ENCODE results near the gene MAP4K4. TPM values are rescaled to one million over a fixed set of nuclear protein-coding genes. Genes with fewer than 3 reads are reported as not detected.
A peak's percentile ranks its signal among the peaks of the same experiment; 100 is the strongest.

The MAP4K4 gene
- 10 to 100 TPM; 76.1 to 80.5 (median 78.5) TPM for polyA plus RNA-seq (ENCODE audit: insufficient read length in 3 of 3)
- long read RNA-seq, donor 1, partial matches to known transcripts: 7 of 7 reads
- long read RNA-seq, donor 1, other reads (novel, unspliced or antisense): 0 of 7 reads
- long read RNA-seq, donor 2, partial matches to known transcripts: 26 of 26 reads
- long read RNA-seq, donor 2, other reads (novel, unspliced or antisense): 0 of 26 reads
- long read RNA-seq, donor 3, partial matches to known transcripts: 13 of 13 reads
- long read RNA-seq, donor 3, other reads (novel, unspliced or antisense): 0 of 13 reads
- long read RNA-seq, donor 4, partial matches to known transcripts: 20 of 20 reads
- long read RNA-seq, donor 4, other reads (novel, unspliced or antisense): 0 of 20 reads
- long read RNA-seq, donor 5, partial matches to known transcripts: 19 of 19 reads
- long read RNA-seq, donor 5, other reads (novel, unspliced or antisense): 0 of 19 reads
- long read RNA-seq, donor 6, partial matches to known transcripts: 47 of 47 reads
- long read RNA-seq, donor 6, other reads (novel, unspliced or antisense): 0 of 47 reads
- long read RNA-seq, donor 7, partial matches to known transcripts: 28 of 28 reads
- long read RNA-seq, donor 7, other reads (novel, unspliced or antisense): 0 of 28 reads
- long read RNA-seq, donor 8, partial matches to known transcripts: 27 of 29 reads
- long read RNA-seq, donor 8, other reads (novel, unspliced or antisense): 0 of 29 reads
- long read RNA-seq, donor 9, partial matches to known transcripts: 33 of 33 reads
- long read RNA-seq, donor 9, other reads (novel, unspliced or antisense): 0 of 33 reads
- long read RNA-seq, donor 10, partial matches to known transcripts: 45 of 45 reads
- long read RNA-seq, donor 10, other reads (novel, unspliced or antisense): 0 of 45 reads
- long read RNA-seq, donor 11, partial matches to known transcripts: 15 of 15 reads
- long read RNA-seq, donor 11, other reads (novel, unspliced or antisense): 0 of 15 reads
- long read RNA-seq, donor 12, partial matches to known transcripts: 55 of 56 reads
- long read RNA-seq, donor 12, other reads (novel, unspliced or antisense): 0 of 56 reads
- long read RNA-seq, donor 13: 0 reads
- long read RNA-seq, donor 14: 0 reads
- long read RNA-seq, donor 15, partial matches to known transcripts: 25 of 26 reads
- long read RNA-seq, donor 15, other reads (novel, unspliced or antisense): 0 of 26 reads
- long read RNA-seq, donor 16, full-length matches to known transcripts: 1 of 43 reads
- long read RNA-seq, donor 16, partial matches to known transcripts: 42 of 43 reads
- long read RNA-seq, donor 16, other reads (novel, unspliced or antisense): 0 of 43 reads

DNA sequence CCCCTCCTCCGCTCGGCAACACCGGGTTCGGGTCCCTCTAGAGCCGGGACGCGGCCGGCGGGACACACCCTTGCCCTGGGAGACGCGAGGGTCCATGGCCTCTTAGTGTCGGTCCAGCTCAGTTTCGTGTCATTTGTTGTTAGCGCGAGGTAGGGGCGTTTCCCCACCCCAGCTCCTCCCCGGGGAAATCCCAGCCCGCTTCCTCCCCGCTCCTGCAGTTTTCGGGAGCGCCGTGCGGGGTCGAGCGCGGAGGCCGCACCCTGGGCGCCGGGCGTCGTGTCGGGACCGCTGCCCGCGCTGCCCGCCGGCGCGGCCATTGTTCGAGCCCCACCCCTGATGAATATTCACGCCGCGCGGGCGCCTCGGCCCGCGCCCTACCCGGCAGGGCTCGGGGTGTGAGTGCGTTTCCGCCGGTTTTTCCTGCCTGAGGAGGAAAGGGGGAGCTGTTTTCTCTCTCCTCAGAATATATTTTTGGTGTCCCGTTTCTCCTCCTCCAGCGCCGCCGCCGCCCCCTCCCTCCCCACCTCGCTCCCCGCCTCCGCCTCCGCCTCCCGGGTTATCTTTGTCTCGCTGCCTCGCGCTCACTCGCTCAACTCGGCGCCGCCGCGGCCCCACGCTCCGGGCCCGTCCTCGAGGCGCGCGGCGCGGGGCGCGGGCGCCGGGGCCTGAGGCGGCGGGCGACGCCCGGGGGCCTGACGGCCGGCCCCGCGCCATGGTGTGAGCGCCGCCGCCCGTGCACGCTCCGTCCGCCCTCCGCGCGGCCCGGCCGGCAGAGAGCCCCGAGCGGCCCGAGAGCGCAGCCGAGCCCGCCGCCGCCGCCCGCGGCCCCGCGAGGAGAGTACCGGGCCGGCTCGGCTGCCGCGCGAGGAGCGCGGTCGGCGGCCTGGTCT lies at the start of gene MAP4K4:
MAP4K4 (plus strand) TSS at position 584 of the 890 bp plus-strand sequence. CDS start 374 bp downstream, outside the sequence.
- DNase-seq: peak; percentile 81

DNA sequence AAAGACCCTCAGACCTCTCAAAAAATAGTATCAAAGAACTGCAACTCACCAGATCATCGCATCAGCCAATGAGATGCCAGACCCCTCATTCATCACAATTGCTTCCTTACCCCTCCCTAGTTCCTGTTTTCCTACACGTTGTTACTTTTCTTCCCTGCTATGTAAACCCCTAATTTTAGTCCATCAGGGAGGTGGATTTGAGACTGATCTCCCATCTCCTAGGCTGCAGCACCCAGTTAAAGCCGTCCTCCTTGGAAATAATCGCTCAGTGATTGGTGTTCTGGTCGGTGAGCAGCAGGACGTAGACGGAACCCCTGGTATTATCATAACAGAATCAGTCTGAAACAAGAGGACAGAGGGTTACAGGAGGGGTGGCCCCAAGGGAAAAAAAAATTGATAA lies 44.0 kb upstream of the MAP4K4 start:
- DNase-seq: no peak

DNA sequence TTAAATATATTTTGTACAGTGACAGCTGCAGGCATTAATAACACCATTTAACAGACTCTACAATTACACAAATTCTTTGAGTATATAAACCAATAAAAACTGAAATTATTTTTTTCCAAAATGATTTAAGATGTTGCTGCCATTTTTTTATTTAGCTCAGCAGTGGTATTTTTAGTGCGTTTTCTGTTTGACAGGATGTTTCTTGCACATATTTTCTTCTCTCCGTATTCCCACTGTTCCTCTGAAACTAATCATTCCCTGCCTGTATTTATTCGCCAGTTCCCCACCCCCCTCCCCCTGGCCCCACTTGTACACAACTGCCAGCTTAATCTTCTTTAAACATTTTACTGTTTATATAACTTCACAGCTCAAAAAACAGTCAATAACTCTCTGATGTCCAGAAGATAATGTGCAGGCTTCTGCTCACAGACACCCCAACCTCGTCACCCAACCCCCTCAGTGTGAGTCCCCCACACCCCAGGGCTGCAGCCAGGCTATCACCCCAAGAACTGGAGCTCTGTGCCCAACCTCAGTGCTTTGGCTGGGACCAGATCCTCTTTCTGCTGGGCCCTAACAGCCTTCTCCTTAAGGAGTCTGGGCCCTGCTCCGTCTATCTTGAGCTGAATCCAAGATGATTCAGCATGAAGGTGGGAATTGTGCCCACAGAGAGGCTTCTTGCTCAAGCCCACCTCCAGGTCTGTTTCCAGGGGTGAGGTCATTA lies 41.6 kb upstream of the MAP4K4 start:
- no peak for DNase-seq

DNA sequence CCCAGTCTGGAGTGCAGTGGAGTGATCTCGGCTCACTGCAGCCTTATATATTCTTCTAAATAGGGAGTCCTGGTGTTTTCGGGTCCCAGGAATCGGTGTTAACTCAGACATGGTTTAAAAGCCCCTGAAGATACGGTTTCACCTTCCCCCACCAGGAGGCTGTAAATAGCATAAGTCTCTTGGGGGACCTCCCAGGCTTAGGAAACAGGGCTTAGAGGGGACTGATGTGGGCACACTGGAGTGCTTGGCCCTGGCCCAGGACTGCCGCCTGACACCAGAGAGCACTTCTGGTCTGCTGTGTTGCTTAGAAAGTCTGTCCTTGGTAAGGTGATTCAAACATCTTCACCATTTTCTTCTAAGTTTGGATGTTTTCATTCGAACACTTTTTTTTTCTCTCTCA lies 39.7 kb upstream of the MAP4K4 start:
- no peak for DNase-seq

DNA sequence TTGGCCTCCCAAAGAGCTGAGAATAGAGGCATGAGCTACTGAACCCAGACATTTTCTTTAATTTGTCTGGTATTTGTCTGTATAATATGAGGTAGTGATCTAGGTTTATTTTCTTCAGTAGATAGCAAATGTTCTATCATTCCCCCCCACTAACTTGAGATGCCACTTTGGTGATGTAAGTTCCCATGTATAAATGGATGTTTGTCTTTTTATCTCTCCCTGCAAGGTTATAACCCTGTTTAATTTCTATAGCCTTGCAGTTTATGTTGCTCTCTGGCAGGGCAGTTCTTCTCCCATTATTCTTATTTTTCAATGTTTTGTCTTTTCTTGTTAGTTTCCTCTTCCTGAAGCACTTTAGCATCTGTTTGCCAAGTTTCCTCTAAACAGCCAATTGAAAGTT lies 39.1 kb upstream of the MAP4K4 start:
- DNase-seq: no peak

DNA sequence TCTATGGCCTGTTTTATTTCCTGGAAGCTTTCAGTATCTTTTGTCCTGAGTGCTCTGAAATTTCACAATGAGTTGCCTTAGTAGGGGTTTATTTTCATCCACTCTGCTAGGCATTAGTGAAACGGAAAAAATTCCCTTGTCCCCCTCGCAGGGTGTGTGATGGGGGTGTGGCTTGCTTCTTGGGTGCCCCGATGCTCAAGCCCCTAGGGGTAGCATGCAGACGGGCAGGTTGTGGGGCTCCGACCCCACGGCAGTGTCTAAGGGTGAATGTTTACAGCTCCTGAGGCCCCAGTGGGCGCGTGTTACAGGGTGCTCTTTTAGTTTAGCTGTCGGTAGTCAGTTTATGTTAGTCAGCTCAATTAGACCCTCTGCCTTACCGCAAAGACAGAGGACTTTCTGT lies 32.2 kb upstream of the MAP4K4 start:
- DNase-seq: no peak

DNA sequence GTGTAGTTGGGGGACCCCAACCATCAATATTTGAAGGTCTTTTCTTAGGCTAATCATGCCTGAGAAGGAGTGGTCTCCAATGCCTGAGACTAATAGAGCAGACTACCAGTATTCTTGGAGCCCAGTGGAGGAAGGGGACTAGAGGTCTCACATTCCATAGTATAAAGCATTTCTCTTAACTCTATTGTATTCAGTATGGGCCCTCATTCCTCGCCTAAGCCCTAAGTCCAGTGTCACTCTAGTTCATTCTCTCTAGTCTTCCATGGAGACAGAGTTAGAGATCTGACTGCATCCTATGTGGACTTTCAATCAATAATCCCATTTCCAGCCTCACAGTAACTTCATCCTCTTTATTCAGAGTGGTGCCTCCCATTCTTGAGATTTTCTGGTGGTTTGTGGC lies 29.7 kb upstream of the MAP4K4 start:
- no peak for DNase-seq

DNA sequence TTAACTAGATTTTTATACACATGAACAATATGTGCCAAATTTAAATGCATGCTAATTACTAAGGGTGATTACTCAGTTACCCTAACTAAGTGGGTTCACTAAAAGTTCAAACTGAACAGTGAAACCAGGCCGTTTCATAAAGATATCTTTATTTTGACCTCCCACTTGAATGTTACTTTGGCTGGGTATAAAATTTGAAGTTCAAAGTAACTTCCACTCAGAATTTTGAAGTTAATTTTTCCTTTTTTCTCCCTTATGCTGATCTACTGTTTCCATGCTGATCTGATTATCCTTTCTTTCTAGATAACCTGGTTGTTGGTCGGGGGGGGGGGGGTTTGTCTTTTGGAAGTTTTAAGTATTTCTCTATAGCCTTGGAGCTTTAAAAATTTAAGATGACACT lies 25.5 kb upstream of the MAP4K4 start:
- no peak for DNase-seq

DNA sequence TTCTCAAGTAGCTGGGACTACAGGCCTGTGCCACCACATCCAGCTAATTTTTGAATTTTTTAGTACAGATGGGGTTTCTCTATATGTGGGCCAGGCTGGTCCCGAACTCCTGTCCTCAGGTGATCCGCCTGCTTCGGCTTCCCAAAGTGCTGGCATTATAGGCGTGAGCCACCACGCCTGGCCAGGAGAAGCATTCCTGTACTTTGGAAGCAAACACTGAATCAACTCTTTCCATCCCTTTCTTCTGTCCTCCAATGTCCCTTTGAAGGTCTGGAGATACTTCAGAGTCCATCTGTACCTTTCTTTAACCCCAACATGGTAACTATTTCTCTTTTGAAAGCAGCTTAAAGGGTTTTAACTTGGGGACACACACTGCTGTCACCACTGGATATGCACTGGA lies 23.6 kb upstream of the MAP4K4 start:
- no peak for DNase-seq

DNA sequence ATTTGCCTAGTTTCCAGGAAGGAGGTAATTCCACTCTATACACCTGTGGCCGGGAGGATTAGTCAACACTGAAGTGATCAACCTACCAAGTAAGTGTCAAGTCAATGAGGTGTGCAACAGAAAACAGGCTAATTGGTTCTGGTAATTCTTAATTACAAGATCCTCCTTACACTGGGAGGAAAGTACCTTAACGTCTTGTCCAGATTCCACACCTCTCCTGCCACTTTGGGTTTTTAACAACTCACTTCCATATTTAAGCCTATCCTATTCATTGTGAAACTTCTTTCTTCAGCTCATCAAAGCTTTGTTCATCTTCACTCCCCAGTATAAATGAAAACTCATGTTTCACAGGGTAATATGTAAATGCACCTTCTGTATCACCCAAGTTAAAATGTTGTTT lies 22.0 kb upstream of the MAP4K4 start:
- no peak for DNase-seq

DNA sequence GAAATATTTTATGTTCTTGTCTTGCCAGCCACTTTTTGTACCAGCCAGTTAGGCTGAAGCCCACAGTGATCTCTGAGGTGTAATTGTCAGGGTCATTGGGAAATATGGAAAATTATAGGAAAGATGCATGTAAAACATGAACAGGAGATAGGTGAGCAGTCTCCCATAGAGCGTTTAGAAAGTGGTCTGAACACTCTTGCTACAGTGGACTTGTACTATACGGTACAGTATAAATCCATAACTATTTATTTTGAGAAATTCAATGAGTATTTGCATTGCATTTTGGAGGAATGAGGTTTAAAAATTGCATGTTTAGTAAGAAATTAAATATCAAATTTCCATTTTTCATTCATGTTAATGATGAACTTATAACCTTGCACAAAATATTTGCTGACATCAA lies 20.8 kb upstream of the MAP4K4 start:
- no peak for DNase-seq

DNA sequence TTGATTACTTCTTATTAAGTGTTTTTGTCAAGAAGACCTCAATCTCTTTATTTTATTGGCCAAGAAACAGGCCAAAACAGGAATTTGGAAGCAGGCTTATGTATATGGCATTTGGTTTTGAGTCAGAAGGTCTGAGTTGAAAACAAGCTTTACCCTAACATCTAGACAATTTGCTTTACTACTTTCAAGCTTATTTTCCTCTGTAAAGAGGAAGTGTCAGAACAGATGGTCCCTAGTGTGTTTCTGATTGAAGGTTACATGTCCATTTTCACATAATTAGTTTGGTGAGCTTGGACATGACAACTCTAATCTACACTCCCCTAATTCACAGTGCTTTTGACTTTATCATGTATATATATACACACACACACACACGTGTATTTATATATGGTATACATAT lies 19.8 kb upstream of the MAP4K4 start:
- DNase-seq: no peak

DNA sequence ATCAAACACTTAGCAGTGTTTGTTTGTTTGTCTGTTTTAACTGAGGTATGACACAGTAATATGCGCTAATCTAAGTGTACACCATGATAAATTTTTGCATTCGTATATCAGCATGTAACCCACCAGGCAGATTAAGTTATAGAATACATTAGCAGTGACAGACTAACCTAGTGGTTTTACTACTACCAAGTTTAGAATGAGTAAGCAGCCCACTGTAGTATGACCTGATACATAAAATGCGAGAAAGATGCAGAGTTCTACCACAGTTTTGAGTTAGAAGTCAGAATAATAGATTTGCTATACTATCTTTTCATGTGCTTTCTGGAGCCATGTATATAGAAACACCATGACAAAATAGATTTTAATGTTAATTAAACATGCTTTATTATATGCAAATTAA lies 19.1 kb upstream of the MAP4K4 start:
- DNase-seq: no peak

DNA sequence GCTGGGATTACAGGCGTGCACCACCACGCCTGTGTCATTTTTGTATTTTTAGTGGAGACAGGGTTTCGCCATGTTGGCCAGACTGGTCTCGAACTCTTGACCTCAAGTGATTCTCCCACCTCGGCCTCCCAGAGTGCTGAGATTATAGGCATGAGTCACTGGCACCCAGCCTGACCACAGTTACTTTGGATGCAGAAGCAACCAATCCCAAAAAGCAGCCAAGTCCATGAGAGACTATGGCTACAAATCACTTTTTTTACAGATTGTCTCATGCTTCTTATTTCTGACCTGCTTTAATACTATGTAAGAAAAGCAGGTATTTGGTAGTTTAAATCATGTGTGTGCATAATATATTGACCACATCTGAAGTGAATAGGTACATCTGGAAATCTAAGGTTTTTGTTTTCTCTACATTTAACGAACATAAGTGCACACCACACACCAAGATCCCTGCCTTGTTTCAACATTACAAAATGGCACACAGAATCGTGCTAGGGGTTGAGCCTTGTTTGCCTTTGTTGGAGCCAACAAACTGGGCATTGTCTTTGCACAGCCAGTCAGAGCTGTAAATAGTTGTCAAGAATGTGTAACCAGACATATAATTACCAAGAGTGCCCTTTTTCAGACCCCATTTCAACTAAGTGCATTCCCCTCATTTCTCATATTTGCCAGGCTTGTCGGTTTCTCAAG lies 18.3 kb upstream of the MAP4K4 start:
- DNase-seq: no peak

DNA sequence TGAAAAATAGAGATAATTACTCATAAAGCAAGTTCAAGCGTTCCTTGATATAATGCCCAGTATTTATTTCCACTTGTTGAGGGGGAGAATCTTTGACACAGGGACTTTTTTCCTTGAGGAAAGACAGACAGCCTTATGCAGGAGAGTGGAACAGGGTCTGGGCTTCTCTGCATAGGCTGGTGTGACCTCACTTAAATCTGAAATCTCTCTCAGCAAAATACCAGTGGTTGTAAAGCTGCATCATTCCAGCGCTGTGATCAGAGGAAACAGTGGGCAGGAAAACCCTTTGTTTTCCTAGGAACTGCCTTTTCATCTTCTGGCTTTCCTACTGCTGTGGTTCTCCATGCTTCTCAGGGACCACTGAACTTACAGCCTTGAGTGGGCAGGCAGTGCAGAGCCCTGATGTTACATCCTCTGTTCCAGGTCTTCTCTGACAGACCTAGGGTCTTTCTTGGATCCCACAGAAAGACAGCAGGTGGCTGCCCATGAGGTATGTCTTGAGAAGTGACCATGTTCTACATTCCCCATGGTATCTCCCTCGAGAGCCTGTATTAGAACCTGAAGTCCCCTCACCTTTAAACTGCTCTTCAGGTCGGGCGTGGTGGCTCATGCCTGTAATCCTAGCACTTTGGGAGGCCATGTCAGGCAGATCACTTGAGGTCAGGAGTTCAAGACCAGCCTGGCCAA lies 17.6 kb upstream of the MAP4K4 start:
- DNase-seq: no peak

DNA sequence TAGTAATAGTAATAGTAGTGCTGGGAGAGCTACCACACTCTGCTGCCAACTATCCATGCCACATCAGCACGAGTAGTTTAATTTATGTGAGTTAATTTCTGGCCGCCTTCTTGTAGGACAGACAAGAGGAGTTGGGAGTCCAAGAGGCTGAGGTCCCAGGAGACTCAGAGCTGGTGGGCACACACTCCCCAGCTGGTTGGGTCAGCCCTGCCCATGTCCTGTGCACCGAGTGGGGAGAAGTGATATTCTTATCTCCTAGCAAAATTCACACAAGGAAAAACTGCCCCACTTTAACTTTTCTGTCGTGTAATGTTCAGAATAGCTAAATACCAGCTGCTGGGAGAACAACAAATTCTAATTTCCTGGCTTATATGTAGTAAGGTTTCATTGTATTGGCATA lies 15.2 kb upstream of the MAP4K4 start:
- no peak for DNase-seq

DNA sequence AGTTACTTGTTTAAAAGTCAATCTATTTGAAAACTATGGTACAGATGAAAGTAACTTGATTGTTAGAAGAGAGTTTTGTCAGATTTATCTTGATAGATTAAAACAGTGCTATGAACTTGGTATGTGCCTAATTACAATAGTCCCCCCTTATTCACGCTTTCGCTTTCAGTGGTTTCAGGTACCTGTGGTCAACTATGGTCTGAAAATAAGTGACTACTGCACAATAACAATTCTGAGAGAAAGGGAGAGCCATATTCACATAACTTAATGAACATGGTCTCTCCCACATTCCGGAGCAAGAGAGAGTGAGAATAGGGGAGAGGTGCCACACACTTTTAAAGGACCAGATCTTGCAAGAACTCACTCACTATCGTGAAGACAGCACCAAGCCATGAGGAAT lies 13.2 kb upstream of the MAP4K4 start:
- DNase-seq: no peak

DNA sequence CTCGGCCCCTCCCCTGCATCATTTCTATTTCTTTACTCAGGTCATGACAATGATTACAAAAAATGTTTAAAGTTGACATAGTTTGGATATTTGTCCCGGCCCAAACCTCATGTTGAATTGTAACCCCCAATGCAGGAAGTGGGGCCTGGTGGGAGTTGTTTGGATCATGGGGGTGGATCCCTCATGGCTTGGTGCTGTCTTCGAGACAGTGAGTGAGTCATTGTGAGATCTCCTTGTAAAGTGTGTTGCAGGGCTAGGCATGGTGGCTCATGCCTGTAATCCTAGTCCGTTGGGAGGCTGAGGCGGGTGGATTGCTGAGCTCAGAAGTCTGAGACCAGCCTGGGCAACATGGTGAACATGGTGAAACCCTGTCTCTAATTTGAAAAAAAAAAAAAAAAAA lies 9.2 kb upstream of the MAP4K4 start:
- no peak for DNase-seq
